Measurements from ENCODE around the gene COMMD3. TPM values are rescaled to one million over a fixed set of nuclear protein-coding genes. Genes with fewer than 3 reads are reported as not detected.

The COMMD3 gene
- total and polyA plus RNA-seq, 2 donors (not counting 1 experiment from before 2014, with no cell fraction given): 46.0 to 74.3 TPM

DNA sequence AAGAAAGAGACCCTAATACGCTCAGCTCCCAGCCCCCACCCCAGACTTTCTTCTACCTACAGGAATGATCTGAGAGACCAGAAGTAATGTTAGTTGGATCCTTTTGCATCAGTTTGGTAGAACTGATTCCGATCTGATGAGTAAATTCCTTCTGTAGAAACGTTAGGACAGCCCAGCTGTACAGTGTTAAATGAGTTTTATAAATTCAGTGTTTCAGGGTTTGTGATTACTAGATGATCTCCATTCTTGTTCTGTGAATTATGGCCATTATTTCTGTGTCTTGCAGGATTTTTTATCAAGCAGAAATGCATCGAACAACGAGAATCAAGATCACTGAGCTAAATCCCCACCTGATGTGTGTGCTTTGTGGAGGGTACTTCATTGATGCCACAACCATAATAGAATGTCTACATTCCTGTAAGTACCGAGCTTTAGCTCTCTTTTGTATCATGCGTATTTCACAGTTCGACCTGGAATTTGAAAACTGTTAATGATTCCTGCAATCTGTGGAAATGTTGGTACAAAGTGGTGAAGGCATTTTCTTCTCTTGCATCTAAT, 10.0 kb downstream of the COMMD3 start:
- Histone ChIP-seq H3K4me1 (ENCODE audit: control insufficient read depth in 2 of 2, insufficient read depth in 2 of 2, low read length in 2 of 2) (peaks cover 28 to 37% of the 10 kb centered on the region in 2 donors), H3K9ac (ENCODE audit: low read length) (peak overlapping the region; percentile 64), H3K4me2 (replicated peaks; ENCODE audit: low read depth, low read length, poor library complexity, severe bottlenecking) (peak overlapping the region; percentile 83), H3K4me3 (ENCODE audit: control extremely low read depth in 1 of 5, extremely low read depth in 1 of 5, insufficient read depth in 1 of 5, low read depth in 2 of 5, low read length in 4 of 5) (peak overlapping the region; percentile 43 to 76 (median 60)), H3K27ac (ENCODE audit: low read length in 2 of 2) (peak overlapping the region in 1 of 2 donors; percentile 63), H3K79me2 (ENCODE audit: control insufficient read depth, insufficient read depth, low read length) (no peaks in the 10 kb centered on the region), H3K9me3 (ENCODE audit: control extremely low read depth in 1 of 3, control insufficient read depth in 2 of 3, insufficient read depth in 1 of 3, low read length in 2 of 3) (no peaks in the 10 kb centered on the region), H3K36me3 (replicated peaks in 1 of 2; ENCODE audit: control extremely low read depth in 1 of 2, control insufficient read depth in 1 of 2, extremely low read depth in 1 of 2, insufficient read depth in 2 of 2, low read length in 1 of 2) (peaks cover 6 to 23% of the 10 kb centered on the region in 2 experiments), H2AFZ (ENCODE audit: insufficient read depth, low read depth, low read length, poor library complexity, severe bottlenecking) (peak overlapping the region; percentile 60), H3K27me3 (replicated peaks in 1 of 4; ENCODE audit: control extremely low read depth in 1 of 4, control insufficient read depth in 3 of 4, insufficient read depth in 4 of 4, low read length in 3 of 4) (peaks cover 0 to 16% (median 4%) of the 10 kb centered on the region in 4 experiments), H4K20me1 (ENCODE audit: control insufficient read depth, insufficient read depth, low read length, poor library complexity, severe bottlenecking) (peaks cover 13% of the 10 kb centered on the region)
- intact Hi-C loops (cut with micrococcal nuclease): loop anchor here (5.0 kb wide), 1 partner anchor 1121 kb away; no protein-coding TSS in a partner anchor
- no peak for TF ChIP-seq EZH2 (IDR thresholded peaks at IDR 0.05; ENCODE audit: borderline replicate concordance, insufficient read depth, low read depth, low read length, poor library complexity, severe bottlenecking)
- TF ChIP-seq, protein P1, sequence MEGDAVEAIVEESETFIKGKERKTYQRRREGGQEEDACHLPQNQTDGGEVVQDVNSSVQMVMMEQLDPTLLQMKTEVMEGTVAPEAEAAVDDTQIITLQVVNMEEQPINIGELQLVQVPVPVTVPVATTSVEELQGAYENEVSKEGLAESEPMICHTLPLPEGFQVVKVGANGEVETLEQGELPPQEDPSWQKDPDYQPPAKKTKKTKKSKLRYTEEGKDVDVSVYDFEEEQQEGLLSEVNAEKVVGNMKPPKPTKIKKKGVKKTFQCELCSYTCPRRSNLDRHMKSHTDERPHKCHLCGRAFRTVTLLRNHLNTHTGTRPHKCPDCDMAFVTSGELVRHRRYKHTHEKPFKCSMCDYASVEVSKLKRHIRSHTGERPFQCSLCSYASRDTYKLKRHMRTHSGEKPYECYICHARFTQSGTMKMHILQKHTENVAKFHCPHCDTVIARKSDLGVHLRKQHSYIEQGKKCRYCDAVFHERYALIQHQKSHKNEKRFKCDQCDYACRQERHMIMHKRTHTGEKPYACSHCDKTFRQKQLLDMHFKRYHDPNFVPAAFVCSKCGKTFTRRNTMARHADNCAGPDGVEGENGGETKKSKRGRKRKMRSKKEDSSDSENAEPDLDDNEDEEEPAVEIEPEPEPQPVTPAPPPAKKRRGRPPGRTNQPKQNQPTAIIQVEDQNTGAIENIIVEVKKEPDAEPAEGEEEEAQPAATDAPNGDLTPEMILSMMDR (IDR thresholded peaks at IDR 0.05): no peak
- Mint-ChIP-seq H3K4me1 (peaks cover 39% of the 10 kb centered on the region), H3K4me3 (peak overlapping the region; percentile 89), H3K9me3 (ENCODE audit: insufficient read depth) (no peaks in the 10 kb centered on the region), H3K27me3 (no peaks in the 10 kb centered on the region), H3K27ac (peak overlapping the region; percentile 90)
- ATAC-seq (ENCODE audit: low read depth) (no peak), DNase-seq (peak; percentile 9)
- WGBS (ENCODE audit: insufficient coverage): 59% methylated on average over 2 of the region's 8 CpGs
- CTCF ChIA-PET: interaction anchor here (1.6 kb wide), 1 partner anchor 10 kb away, joined by 5 read pairs; the partner anchor contains the start of gene COMMD3
- POLR2A ChIA-PET: interaction anchor here (1.1 to 1.2 kb wide), 2 partner anchors 10 to 259 kb away, joined by 3 read pairs; partner anchors contain the start of gene COMMD3

DNA sequence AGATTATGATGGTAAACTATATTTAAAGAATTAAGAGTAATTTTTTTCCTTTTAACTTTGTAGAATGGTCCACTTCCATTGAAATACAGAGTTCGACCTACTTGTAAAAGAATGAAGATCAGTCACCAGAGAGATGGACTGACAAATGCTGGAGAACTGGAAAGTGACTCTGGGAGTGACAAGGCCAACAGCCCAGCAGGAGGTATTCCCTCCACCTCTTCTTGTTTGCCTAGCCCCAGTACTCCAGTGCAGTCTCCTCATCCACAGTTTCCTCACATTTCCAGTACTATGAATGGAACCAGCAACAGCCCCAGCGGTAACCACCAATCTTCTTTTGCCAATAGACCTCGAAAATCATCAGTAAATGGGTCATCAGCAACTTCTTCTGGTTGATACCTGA, 13.0 kb downstream of the COMMD3 start:
- TF ChIP-seq, protein P1 (IDR thresholded peaks at IDR 0.05): no peak
- no peak for TF ChIP-seq EZH2 (IDR thresholded peaks at IDR 0.05; ENCODE audit: borderline replicate concordance, insufficient read depth, low read depth, low read length, poor library complexity, severe bottlenecking)
- Histone ChIP-seq H3K9me3 (ENCODE audit: control extremely low read depth in 1 of 3, control insufficient read depth in 2 of 3, insufficient read depth in 1 of 3, low read length in 2 of 3) (peaks cover 0 to 6% (median 2%) of the 10 kb centered on the region in 3 donors), H3K9ac (ENCODE audit: low read length) (no peak overlapping the region), H2AFZ (ENCODE audit: insufficient read depth, low read depth, low read length, poor library complexity, severe bottlenecking) (no peak overlapping the region), H3K4me3 (ENCODE audit: control extremely low read depth in 1 of 5, extremely low read depth in 1 of 5, insufficient read depth in 1 of 5, low read depth in 2 of 5, low read length in 4 of 5) (no peak overlapping the region), H3K4me2 (replicated peaks; ENCODE audit: low read depth, low read length, poor library complexity, severe bottlenecking) (no peak overlapping the region), H3K79me2 (ENCODE audit: control insufficient read depth, insufficient read depth, low read length) (no peaks in the 10 kb centered on the region), H3K27me3 (replicated peaks in 1 of 4; ENCODE audit: control extremely low read depth in 1 of 4, control insufficient read depth in 3 of 4, insufficient read depth in 4 of 4, low read length in 3 of 4) (peaks cover 0 to 2% (median 0%) of the 10 kb centered on the region in 4 experiments), H3K4me1 (ENCODE audit: control insufficient read depth in 2 of 2, insufficient read depth in 2 of 2, low read length in 2 of 2) (peaks cover 26 to 32% of the 10 kb centered on the region in 2 donors), H3K36me3 (replicated peaks in 1 of 2; ENCODE audit: control extremely low read depth in 1 of 2, control insufficient read depth in 1 of 2, extremely low read depth in 1 of 2, insufficient read depth in 2 of 2, low read length in 1 of 2) (peaks cover 6 to 23% of the 10 kb centered on the region in 2 experiments), H4K20me1 (ENCODE audit: control insufficient read depth, insufficient read depth, low read length, poor library complexity, severe bottlenecking) (peaks cover 8% of the 10 kb centered on the region), H3K27ac (ENCODE audit: low read length in 2 of 2) (no peak overlapping the region)
- Mint-ChIP-seq H3K4me3 (no peak overlapping the region), H3K27ac (peak overlapping the region; percentile 41), H3K9me3 (ENCODE audit: insufficient read depth) (no peaks in the 10 kb centered on the region), H3K4me1 (peaks cover 39% of the 10 kb centered on the region), H3K27me3 (no peaks in the 10 kb centered on the region)
- DNase-seq: no peak
- intact Hi-C loops (cut with micrococcal nuclease): loop anchor here (5.0 kb wide), 1 partner anchor 1118 kb away; no protein-coding TSS in a partner anchor
- no peak for ATAC-seq (ENCODE audit: low read depth)
- WGBS (ENCODE audit: insufficient coverage): 100% methylated on average over 2 of the region's 3 CpGs
- CTCF ChIA-PET: no interaction called here
- POLR2A ChIA-PET: no interaction called here

Measured in B cell (primary cell).